ENCODE measurements around the gene FOXA3.
"Not testable (repeated sequence)": the region's sequence is repeated elsewhere in the genome, so short reads cannot be mapped to it uniquely, and the experiment has no call there.

FOXA3 gene

DNA sequence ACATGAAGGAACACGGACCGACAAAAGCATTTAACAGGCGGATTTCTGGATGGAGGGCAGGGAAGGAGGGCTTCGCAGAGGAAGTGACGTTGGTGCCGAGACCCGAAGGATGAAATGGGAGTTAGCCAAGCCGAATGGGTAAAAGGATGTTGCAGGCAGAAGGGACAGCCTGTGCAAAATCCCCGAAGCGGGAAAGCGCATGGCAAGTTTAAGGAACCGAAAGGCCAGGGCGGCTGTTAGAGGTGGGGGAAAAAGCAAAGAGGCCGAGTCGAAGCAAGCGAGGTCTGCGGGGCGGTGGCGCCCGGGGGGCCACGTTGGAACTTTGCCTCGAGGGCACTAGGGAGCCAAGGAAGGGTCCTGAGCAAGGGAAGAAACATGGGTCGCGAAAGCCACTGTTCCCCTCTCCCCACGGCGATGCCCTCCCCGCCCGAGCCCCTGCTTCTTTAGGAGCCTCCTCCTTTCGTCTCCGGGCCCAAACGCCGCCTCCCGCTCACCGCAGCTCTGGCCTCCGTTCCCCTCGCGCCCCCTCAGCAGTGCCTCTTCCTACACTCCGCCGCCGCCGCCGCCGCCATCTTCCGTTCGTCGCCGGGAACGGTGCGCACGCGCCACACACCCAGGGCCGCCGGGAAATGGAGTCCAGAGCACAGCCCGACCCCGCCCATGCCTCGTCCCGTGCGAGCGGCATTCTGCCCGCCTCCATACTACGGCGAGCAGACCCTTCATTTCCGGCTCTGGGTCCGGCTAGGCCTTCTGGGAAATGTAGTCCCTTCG is 1.4 kb upstream of the FOXA3 start, which contains the start of gene SYMPK:
Gene SYMPK (minus strand): TSS at position 584 of the 771 bp plus-strand sequence. CDS start 8,652 bp downstream, outside the sequence.
- peak; percentile 100 for DNase-seq (ENCODE audit: extremely low spot score)
- ChIA-PET CTCF (interaction anchor here (0.7 to 4.6 kb wide), 15 partner anchors 9 to 154 kb away, joined by 3 to 152 read pairs (median 6); partner anchors contain the start of genes CCDC61, IRF2BP1, MYPOP and SIX5), POLR2A (interaction anchor here (0.6 to 2.0 kb wide), 4 partner anchors 10 to 1034 kb away, joined by 3 to 19 read pairs (median 5); partner anchors contain the start of genes CCDC61 and IRF2BP1)
- TF ChIP-seq, protein P1, sequence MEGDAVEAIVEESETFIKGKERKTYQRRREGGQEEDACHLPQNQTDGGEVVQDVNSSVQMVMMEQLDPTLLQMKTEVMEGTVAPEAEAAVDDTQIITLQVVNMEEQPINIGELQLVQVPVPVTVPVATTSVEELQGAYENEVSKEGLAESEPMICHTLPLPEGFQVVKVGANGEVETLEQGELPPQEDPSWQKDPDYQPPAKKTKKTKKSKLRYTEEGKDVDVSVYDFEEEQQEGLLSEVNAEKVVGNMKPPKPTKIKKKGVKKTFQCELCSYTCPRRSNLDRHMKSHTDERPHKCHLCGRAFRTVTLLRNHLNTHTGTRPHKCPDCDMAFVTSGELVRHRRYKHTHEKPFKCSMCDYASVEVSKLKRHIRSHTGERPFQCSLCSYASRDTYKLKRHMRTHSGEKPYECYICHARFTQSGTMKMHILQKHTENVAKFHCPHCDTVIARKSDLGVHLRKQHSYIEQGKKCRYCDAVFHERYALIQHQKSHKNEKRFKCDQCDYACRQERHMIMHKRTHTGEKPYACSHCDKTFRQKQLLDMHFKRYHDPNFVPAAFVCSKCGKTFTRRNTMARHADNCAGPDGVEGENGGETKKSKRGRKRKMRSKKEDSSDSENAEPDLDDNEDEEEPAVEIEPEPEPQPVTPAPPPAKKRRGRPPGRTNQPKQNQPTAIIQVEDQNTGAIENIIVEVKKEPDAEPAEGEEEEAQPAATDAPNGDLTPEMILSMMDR (IDR thresholded peaks at IDR 0.05; ENCODE audit: control extremely low read depth, extremely low read depth, low read depth, missing control alignments), result no peak

DNA sequence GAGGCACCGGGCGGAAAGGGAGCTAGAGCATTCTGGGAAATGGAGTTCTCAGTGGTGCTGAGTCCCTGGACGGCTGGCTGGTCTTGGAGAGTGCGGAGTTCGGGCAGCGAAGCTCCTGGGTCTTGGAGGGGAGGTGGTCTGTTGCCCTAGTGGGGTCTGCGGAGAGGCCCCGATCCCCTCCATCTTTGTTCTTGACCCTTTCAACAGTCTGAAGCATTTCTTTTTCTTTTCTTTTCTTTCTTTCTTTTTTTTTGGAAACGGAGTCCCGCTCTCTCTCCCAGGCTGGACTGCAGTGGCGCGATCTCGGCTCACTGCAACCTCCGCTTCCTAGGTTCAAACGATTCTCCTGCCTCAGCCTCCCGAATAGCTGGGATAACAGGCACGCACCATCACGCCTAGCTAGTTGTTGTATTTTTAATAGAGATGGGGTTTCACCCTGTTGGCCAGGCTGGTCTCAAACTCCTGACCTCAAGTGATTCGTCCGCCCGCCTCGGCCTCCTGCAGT is 739 bp upstream of the FOXA3 start:
- TF ChIP-seq, protein P1 (IDR thresholded peaks at IDR 0.05; ENCODE audit: control extremely low read depth, extremely low read depth, low read depth, missing control alignments), result no peak
- ChIA-PET POLR2A (interaction anchor here (0.6 to 2.0 kb wide), 5 partner anchors 11 to 1033 kb away, joined by 3 to 19 read pairs (median 6); partner anchors contain the start of genes CCDC61 and IRF2BP1), CTCF (interaction anchor here (0.7 to 4.6 kb wide), 18 partner anchors 10 to 156 kb away, joined by 3 to 152 read pairs (median 6); partner anchors contain the start of genes CCDC61, IRF2BP1, MYPOP and SIX5)
- no peak for DNase-seq (ENCODE audit: extremely low spot score)

DNA sequence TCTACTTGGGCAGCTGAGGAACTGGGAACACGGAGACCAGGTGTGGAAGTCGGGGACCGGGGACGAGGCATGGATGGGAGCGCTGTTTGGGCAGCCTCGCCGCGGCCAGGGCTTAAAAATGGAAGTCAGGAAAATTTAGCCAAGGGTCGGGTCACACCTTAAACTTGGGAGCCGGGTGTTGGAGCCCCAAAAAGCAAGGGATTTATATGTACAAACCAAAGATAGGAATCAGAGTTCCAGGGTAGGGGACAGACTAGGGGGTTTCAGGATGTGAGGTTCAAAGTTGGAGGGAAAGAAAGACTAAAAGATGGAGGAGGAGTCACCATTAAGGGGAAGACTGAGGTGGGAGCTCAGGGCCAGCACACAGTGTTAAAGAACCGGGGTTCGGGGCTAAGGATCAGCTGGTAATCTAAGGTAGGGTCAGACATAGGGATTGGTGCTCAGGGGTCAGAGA is 530 bp downstream of the FOXA3 start:
- ChIA-PET CTCF (interaction anchor here (0.5 to 4.6 kb wide), 15 partner anchors 8 to 155 kb away, joined by 3 to 152 read pairs (median 6); partner anchors contain the start of genes IRF2BP1 and SIX5), POLR2A (interaction anchor here (1.7 to 2.0 kb wide), 2 partner anchors 18 to 21 kb away, joined by 14 to 19 read pairs; partner anchors contain the start of gene IRF2BP1)
- TF ChIP-seq, protein P1 (IDR thresholded peaks at IDR 0.05; ENCODE audit: control extremely low read depth, extremely low read depth, low read depth, missing control alignments), result no peak
- DNase-seq (ENCODE audit: extremely low spot score), result no peak

DNA sequence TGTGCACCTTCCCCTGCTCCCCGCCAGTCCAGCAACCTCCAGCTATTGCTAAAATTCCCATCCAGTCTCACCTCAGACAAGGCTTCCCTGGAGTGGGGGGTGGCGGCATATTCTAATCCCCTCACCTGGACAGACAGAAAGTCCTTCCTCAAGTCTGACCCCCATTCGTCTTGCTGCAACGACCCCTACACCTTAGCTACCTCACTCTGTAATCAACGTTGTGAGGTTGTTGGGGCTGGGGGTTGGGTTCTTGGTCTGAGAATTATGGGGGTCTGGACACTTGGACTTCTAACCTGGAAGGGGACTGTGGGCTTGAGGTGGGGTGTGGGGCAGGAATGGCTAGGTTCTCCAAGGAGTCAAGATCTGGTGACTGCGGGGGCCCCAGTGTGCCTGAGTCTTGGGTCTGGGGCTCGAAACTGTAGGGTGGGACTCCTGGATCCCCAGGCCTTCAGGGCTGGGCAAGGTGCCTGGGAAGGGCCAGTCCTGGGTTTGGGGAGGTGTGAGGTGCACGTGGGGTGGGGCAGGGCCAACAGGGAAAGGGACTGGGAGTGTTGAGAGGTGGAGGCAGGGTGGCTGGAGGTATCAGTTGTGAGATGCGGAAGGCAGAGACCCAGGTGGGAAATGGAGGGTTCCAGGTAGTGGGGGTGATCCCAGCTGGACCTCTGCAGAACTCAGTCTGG is 1.3 kb downstream of the FOXA3 start:
- no peak for DNase-seq (ENCODE audit: extremely low spot score)
- POLR2A ChIA-PET, result interaction anchor here (1.7 kb wide), 1 partner anchor 17 kb away, joined by 14 read pairs; no protein-coding TSS in a partner anchor
- TF ChIP-seq, protein P1 (IDR thresholded peaks at IDR 0.05; ENCODE audit: control extremely low read depth, extremely low read depth, low read depth, missing control alignments), result no peak
- CTCF ChIA-PET, result interaction anchor here (1.1 to 4.6 kb wide), 8 partner anchors 10 to 151 kb away, joined by 3 to 152 read pairs (median 8); partner anchors contain the start of gene IRF2BP1

DNA sequence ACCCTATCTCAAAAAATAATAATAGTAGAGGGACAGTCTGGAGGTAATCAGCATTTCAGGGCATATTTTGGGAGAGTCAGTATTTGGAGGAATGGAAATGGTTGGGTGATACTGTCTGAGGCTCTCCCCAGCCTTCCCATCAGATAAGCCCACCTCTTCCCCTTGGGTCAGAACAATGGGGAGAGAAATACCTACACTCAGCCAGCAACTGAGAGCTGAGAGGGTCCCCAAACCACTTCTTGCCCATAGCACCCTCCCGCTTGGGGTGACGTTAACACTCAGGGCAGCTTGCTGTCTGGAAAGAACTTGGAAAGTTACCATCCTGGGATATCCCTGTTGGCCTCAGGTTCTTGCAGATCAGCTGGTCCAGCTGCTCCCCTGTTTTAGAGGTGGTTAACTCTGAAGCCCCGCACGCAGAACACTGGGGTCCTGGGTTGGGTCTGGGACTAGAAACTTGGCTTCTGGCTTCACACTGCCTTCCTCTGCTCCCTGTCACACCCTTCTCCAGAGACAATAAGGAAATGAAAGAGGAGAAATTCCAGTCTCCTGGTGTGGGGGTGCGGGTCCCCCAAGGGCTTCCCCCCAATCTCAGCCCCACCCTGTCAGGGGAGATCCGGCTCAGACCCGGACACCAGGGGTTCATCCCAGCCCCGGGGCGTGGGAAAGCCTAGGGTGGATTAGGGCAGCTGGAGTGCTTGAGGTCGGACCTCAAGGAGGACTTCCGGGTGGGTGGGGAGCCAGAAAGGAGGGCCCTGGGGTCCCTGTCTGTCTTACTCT is 2.5 kb downstream of the FOXA3 start:
- ChIA-PET POLR2A (no interaction called here), CTCF (interaction anchor here (4.6 kb wide), 1 partner anchor 16 kb away, joined by 152 read pairs; the partner anchor contains the start of gene IRF2BP1)
- TF ChIP-seq, protein P1 (IDR thresholded peaks at IDR 0.05; ENCODE audit: control extremely low read depth, extremely low read depth, low read depth, missing control alignments), result no peak
- DNase-seq (ENCODE audit: extremely low spot score), result no peak

DNA sequence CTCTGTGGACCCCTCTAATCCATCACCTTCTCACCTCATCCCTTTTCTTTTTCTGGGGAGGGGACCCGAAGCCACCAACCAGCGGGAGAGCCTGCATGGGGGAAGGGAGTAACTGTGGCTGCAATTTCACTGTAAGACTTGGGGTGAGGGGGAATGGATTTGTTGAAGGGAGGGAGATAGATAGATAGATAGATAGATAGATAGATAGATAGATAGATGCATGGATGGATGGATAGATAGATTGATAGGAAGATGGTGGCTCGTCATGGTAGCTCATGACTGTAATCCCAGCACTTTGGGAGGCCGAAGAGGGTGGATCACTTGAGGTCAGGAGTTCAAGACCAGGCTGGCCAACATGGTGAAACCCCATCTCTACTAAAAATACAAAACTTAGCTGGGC is 3.1 kb downstream of the FOXA3 start:
- CTCF ChIA-PET, result interaction anchor here (0.9 kb wide), 1 partner anchor 12 kb away, joined by 3 read pairs; no protein-coding TSS in a partner anchor
- POLR2A ChIA-PET; DNase-seq (ENCODE audit: extremely low spot score): not testable (repeated sequence)

All from GM10248 (cell line).